GM13976 (cell line): Measurements from ENCODE around the gene CHD1.
A peak's percentile ranks its signal among the peaks of the same experiment; 100 is the strongest.

Source experiments
- DNase-seq: peaks from one replicate; pipeline ENCODE4 v3.0.0; 2012; ENCODE audit warnings: low spot score
- in situ Hi-C: fragments of 300-500 bp; cut with MboI; formaldehyde crosslinking; loops from one replicate; pipeline ENCODE4 v1.12.0; 2022; ENCODE audit warnings: low sequenced_read_pairs, mixed read lengths, inconsistent platforms; ENCODE audit not compliant: unreplicated experiment
- TF ChIP-seq, protein P1 (sequence below): IDR thresholded peaks from 2 replicates; pipeline ENCODE4 v1.5.1; 2012; ENCODE audit warnings: borderline replicate concordance, mild to moderate bottlenecking; ENCODE audit not compliant: insufficient read depth; ENCODE audit errors: extremely low read depth, missing control alignments, control extremely low read depth

Gene CHD1

DNA sequence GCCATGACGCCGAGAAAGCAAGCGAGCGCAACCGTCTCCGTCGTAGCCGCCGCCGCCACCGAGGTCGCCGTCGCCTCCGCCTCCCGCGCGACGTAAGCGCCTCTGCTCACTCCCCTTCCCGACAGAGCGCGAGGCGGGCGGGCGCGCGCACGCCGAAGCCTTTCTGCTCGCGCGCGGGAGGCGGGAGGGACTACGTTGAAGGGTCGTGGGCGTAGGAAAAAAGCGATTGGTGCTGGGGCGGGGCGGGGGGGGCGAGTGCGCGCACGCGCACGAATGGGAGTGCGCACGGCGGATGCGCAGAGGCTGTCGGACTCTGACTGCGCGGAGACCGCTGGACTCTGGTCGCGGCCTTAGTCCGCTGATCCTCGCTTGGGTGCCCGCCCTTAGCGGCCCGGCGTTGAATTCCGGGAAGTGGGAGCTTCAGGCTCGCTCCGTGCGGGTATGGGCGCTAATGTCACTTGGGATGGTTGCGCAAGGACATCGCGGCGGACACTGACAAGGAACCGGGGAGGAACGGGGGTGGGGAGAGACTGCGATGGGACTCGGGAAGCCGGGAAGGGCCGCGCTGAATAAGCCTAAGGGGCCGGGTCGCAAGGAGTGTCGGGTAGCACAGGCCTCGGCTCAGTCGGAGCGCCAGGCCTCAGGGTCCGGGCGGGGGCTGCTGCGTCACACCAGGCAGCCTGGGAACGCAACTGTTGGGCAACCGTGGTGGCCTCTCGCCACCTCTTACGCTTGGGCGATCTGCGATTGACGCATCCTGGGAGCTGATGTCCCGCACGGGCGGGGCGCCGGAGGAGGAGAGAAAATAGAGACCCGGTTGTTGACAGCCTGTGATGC lies at the start of gene CHD1:
TSS of gene CHD1 (minus strand) at position 135 of the 837 bp plus-strand sequence. CDS start 2,621 bp downstream, outside the sequence.
- in situ Hi-C loops, result no loop called here
- TF ChIP-seq, protein P1, sequence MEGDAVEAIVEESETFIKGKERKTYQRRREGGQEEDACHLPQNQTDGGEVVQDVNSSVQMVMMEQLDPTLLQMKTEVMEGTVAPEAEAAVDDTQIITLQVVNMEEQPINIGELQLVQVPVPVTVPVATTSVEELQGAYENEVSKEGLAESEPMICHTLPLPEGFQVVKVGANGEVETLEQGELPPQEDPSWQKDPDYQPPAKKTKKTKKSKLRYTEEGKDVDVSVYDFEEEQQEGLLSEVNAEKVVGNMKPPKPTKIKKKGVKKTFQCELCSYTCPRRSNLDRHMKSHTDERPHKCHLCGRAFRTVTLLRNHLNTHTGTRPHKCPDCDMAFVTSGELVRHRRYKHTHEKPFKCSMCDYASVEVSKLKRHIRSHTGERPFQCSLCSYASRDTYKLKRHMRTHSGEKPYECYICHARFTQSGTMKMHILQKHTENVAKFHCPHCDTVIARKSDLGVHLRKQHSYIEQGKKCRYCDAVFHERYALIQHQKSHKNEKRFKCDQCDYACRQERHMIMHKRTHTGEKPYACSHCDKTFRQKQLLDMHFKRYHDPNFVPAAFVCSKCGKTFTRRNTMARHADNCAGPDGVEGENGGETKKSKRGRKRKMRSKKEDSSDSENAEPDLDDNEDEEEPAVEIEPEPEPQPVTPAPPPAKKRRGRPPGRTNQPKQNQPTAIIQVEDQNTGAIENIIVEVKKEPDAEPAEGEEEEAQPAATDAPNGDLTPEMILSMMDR, result no peak
- peak; percentile 92 for DNase-seq

DNA sequence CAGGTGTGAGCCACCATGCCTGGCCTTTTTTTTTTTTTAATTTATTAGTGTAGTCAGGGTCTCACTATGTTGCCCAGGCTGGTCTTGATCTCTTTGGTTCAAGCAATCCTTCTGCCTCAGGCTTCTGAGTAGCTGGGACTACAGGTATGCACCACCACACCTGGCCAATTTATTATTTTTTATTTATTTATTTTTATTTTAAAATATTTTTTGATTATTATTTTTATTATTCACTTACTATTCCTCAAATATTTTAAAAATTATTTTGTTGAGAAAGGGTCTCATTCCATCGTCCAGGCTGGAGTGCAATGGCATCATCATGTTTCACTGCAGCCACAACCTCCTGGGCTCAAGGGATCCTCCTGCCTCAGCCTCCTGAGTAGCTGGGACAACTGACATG lies 49.7 kb upstream of the CHD1 start:
- DNase-seq, result no peak
- in situ Hi-C loops, result no loop called here
- TF ChIP-seq, protein P1, result no peak

DNA sequence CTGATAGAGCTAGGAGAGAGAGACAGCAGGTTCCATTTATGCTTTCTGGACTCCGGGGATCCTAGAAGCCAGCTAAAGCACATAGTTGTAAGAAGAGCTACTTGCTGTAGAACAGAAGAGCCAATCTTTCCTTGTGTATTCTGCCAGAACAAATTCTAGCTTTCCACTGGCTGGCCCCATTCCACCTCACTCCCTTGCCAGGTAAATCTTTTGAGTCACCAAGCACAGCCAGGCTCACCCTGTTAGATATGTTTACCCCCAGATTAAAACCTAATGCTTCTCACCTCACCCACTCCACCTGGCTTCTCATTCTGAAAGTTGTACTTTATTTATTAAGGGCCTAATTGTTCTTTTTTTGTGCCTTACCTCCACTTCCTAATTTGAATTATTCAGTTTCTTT lies 48.9 kb upstream of the CHD1 start:
- DNase-seq, result no peak
- in situ Hi-C loops, result no loop called here
- TF ChIP-seq, protein P1, result no peak

DNA sequence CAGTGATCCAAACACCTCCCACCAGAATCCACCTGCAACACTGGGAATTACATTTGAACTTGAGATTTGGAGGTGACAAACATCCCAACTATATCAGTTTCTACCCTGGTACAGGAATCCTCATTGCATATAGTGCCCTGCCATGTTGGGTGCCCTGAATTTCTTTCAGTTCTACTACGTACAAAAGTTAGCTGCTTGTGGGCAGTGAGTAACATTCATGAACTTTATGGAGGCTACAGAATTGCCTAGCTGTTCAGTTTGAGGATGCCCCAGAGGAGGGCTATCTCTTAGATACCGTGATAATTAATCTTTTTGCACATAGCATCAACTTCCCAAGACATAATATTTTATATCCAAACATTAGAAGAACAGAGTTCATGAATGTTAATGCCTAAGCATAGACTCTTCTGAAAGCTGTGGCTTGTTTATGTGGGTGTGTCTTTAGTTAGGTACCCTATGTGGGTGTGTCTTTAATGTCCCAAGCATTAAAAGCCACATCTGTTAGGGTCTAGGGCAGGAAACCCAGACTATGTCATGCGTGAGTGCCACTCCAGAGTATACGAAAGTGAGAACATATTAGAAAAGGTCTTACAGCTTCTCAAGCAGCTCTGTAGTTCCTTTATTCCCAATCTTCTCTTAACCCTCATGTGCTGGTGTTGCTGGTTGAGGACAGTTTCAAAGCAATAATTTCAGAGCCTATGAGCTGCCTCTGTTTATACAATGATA lies 47.0 kb upstream of the CHD1 start:
- DNase-seq, result no peak
- TF ChIP-seq, protein P1, result no peak
- in situ Hi-C loops, result no loop called here

DNA sequence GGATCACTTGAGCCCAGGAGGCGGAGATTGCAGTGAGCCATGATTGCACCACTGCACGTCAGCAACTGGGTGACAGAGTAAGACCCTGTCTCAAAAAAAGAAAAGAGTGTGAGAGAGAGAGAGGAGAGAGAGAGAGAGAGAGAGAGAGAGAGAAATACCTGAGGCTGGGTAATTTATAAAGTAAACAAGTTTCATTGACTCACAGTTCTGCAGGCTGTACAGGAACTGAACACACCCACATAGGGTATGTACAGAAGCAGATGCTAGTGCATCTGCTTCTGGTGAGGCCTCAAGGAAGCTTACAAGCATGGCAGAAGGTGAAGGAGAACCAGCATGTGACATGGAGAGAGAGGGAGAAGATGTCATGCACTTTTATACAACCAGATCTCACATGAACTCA lies 46.4 kb upstream of the CHD1 start:
- no peak for DNase-seq
- TF ChIP-seq, protein P1, result no peak
- in situ Hi-C loops, result no loop called here

DNA sequence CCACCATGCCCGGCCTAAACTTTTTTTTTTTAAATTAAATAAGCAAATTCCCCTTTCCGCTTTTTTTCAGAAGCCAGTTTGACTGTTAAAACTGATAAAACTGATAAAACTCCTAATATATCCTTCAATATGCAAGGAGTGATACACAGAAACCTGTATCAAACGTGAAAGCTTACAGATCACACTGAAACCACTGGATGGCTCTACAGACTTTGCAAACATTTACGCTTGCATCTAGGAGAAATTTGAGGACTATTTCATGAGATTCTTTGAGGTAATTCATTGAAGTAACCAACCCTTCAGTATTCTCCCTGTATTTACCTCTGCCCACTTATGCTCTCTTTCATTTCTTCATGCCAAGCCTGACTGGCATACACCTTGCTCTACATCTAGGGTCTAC lies 40.6 kb upstream of the CHD1 start:
- DNase-seq, result no peak
- TF ChIP-seq, protein P1, result no peak
- in situ Hi-C loops, result no loop called here
